HG02588 (cell line): ENCODE results near the gene TDRD7.
A peak's percentile ranks its signal among the peaks of the same experiment; 100 is the strongest.

Experiments
- ATAC-seq: cut with Tn5 transposase; IDR thresholded peaks from one replicate; pipeline ENCODE4 v1.9.1; 2021; ENCODE audit warnings: mild to moderate bottlenecking, moderate library complexity; ENCODE audit not compliant: unreplicated experiment

TDRD7 gene

DNA sequence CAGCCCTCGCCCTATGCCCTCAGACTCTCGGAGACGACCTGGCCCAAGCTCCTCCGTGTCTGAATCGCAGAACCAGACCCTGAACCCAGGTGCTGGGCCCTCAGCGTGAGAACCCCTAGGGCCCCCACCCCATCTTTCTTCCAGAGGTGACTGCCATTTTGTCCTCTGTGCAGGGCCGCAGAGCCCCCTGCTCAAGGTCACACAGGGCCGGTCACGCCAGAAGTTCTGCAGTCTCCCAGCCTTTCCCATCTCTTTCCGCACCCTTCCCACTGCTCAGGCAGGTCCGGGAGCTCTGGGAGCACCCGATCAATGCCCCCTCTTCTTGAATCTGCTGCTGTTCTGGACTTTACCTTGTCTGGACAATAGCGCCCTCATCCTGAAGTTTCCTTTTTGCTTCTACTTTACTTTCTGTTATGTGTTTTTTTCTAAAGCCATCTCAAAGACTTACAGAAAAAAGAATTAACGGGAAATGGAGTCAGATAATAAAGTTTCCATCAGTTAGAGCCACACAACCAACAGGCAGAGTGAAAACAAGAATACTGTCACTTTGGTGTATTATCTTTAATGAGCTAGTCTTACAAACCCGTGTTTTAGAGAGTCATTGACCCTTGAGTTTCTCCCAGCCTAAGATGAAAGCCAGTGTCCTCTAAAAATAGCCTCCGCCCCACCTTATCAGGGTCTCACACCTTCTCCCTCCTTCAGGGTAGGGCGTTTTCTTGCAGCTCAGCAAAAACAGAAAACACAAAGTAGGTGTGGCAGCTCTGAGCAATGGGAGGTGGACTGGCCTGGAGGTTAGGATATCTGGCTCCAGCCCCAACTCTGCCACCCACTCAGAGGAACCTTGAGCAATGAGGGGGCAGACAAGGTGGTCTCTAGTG, 91.3 kb downstream of the TDRD7 start:
- no peak for ATAC-seq

GRCh38 chr9:97503862-97504210, 91.9 kb downstream of the TDRD7 start:
- no peak for ATAC-seq

- ATAC-seq: no peak
These were observed 92.7 kb downstream of the TDRD7 start for GRCh38 chr9:97504381-97505216.

- ATAC-seq: no peak
These were observed 93.9 kb downstream of the TDRD7 start for GRCh38 chr9:97505845-97506244.

DNA sequence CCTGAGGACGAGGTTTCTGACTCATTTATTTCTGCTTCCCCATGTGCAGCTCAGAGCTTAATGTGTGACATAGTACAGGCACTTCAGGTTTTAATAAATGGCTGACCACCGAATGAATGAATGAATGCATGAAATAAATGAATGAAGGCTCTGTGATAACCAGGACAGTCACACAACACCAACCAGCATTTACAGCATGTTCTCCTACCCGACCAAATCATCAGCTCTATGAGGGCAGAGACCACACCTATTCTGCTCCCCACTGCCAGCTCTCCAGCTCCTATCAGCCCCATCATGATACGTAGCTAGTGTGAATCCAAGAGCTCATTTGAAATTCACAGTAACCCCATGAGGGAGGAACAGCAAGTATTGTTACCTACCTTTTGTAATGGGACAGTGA, 94.4 kb downstream of the TDRD7 start:
- ATAC-seq: no peak

- ATAC-seq: no peak
These were observed 94.9 kb downstream of the TDRD7 start for GRCh38 chr9:97506787-97507186.

DNA sequence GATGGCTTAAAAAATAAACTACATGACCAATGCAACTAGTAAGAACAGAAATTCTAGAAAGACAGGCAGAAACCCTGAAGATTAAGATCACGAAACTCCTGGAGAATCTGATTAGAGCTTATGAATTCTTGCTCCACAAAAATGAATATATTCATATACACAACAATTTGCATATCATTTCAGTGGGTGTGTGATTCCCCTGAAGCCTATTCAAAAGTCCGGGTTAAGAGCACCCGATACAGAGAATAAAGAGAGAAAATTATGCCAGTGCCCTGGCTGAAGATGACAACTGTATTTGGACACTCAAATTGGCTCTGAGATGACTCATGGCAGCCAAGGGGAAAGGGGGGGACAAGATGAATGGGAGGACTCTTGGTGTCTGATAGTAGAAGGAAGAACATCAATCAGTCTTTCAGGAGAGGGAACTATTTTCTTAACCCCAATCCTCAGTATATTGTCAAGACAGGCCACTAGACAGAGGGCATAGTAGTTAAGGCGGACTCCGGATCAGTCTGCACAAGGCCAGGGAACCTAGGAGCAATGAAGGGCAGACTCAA, 95.6 kb downstream of the TDRD7 start:
- no peak for ATAC-seq

GRCh38 chr9:97508852-97509251, 97.0 kb downstream of the TDRD7 start:
- ATAC-seq: no peak

DNA sequence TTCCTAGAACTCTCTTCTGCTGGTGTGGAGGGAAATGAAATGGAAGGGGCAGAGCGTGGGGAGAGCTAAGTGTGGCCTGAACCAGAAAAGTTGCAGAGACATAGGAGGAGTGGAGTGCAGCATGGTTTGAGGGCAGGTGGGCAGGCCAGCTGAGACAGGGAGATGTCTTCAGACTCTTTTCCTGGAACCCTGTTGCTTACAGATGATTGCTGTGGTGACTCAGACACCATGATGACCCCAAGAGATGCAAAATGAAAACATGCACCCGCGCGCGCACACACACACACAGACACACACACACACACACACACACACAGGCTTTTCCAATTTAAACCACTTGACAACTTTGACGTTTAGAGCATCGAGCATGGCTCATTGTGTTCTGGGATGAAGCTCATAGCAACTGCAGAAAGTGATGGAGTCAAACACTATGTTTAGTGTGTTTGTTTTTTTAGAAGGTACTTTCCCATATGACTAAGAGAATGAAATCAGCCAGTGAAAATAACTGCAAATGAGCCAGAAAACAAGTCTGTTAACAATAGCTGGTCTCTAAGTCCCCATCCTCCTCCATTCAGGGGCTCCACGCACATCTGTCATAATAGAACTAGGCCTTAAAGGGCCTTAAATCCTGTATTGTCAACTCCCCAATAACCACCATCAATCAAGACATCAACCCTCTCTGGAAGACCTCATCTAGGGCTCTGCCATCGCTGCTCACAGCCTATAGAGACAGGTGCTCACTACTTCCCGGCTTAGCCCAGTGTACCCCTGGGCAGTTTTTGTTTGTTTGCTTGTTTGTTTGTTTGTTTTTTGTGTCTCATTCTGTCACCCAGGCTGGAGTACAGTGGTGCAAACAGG, 99.1 kb downstream of the TDRD7 start:
- peak; percentile 57 for ATAC-seq

- no peak for ATAC-seq
These were observed 99.9 kb downstream of the TDRD7 start for GRCh38 chr9:97511655-97512427.

DNA sequence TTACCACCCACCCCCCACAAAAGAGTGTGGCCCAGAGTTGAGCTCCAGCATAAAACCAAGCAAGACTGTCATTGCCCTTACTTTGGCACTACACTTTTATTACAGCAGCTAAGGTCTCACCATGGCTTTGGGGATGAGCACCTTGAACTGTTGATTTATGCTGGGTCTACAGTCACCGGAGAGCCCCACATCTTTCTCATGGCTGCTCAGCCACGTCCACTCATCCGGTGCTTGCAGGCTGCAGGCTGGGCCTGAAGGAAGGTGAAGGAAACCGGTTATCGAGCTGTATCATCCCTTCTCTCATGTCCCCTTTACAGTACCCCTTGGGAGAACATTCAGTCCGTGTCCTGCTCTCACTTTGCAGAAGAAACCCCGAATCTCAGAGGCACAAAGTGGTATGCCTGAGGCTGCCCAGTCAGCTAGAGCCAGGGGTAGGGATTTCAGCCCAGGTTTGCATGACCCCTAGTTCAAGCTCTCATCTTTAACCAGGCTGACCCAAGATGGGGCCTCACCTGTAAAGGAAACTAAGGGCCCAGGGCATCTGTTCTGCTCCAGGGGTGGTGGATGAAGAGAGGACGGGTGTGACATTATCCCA, 101.2 kb downstream of the TDRD7 start:
- ATAC-seq: no peak

GRCh38 chr9:97514531-97514930, 102.6 kb downstream of the TDRD7 start:
- no peak for ATAC-seq

- ATAC-seq: no peak
These were observed 103.8 kb downstream of the TDRD7 start for GRCh38 chr9:97515662-97516061.

- ATAC-seq: no peak
These were observed 104.2 kb downstream of the TDRD7 start for GRCh38 chr9:97516111-97516510.

DNA sequence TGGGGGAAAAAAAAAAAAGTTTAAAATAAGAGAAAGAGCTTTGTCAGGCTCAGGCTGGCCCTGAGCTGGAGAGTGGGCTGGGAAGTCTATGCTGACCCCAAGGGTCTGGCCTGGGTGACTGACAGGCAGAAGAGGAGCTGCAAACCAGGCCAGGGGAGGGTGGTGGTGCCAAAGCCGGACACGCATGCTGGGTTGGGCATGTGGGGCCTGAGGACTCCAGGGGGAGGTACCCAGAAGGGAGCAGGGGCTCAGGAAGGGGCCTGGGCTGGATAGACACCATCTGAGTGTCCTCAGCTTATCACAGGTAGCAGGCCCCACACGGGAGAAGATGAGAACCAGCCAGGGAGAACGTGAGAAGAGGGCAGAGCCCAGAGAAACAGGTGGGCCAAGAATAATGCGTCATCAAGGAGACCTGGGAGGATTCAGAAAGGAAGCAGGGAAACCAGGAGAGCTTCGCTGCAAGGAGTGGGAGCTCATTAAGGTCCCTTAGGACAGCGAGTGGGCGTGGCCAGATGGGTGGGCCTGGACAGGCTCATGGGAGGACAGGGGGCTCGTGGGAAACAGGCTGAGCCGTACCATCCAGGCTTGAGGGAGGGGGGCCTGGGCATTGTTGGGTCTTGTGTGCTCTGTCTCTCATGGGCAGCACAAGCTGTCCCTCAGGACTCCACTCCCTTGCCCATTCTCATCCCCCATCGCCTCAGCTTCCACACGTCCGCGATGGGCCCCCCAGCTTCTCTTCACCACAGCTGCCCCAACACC, 105.6 kb downstream of the TDRD7 start:
- no peak for ATAC-seq

GRCh38 chr9:97518166-97518908, 106.4 kb downstream of the TDRD7 start:
- no peak for ATAC-seq

DNA sequence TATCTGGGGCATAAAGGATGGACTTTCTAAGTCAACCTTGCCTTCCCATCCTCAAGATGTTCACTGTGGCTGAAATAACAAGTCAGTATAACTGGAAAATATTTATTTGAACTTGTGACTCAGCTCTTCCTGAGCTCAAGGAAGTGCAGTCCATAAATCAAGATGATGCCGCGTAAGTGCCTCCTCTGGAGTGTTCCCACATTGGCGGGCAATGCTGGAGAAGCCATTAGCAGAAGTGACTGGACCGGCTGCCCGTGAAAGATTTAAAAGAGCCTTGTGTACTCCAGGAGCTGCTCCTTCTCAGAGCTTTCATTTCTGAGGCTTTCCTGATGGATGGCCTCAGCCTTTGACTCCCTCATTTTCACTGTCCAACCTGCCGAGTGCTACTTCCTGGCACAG, 107.0 kb downstream of the TDRD7 start:
- no peak for ATAC-seq

DNA sequence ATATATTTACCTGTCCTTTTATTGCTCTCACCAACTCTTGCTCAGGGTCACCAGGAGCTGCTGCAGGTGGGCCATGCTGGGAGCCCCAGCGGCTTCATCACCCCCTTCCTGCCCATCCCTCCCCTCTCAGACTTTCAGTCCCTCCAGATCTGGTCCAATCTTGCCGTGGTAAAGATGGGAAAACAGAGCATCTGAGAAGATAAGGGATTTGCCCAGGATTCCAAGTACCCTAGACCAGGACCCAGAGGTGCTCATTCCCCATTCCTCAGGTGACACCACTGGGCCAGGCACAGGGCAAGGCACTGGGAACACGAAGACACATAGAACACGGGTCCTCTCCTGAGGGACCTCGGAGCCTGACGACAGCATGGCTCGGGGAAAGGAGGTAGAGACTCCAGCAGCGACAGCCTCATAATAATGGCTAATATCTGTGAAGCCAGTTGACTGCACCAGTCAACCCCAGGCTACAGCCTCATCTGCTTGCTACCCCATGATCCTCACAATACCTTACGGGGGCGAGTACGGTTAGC, 107.6 kb downstream of the TDRD7 start:
- no peak for ATAC-seq
